Mammary microvascular endothelial cell (primary cell): Measurements from ENCODE around the gene RMND5B. TPM values are rescaled to one million over a fixed set of nuclear protein-coding genes. Genes with fewer than 3 reads are reported as not detected.

Source experiments
- total RNA-seq: library from RNA; depleted of rRNA; stranded (reverse); fragments of >200 nt; gene quantifications from 2 replicates; pipeline ENCODE4 v1.2.3, GENCODE V29; 2015

RMND5B gene
- 17.7 and 22.1 TPM in 2 replicates for total RNA-seq

GRCh38 chr5:178130576-178131445 is at the start of gene RMND5B:
TSS of gene RMND5B (plus strand) at chr5:178131014. CDS start at chr5:178138120, 7,106 bp downstream.

DNA sequence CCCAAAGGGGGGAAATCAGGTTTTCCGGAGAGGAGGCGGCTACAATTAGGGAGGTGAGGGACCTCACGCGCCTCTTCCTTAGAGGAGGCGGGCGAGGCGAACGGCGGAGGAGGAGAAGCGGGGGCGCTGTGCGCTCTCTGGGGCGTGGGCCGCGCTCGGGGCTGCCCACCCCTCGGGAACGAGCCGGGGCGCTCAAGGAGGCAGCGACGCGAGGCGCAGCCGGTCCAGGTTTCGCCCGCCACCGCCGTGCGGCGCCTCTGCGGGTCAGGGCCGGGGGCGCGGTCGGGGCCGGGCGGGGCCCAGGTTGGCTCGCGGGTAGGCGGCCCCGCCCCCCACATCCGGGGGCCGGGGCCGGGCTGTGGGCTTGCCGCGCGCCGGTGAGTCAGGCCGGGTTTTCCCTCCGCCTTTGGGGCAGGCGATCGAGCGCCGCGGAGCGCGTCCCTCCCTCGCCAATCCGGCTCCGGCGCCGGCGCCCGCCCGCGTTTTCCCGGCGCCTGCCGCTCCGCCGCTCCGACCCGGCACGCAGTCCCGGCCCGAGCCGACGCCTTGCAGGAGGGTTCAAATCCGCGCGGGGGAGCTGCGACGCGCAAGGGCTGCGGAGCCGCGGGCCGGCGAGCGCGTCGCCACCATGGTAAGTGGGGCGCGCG is 17.6 kb upstream of the RMND5B start, which contains the start of gene N4BP3:
N4BP3 (plus strand) TSS at position 392 of the 647 bp plus-strand sequence. CDS start 6,052 bp downstream, outside the sequence.

GRCh38 chr5:178153530-178154340 is 22.9 kb downstream of the RMND5B start, which contains the start of gene NHP2:
TSS of gene NHP2 (minus strand) at chr5:178153885. CDS start at chr5:178153817, 68 bp downstream.

DNA sequence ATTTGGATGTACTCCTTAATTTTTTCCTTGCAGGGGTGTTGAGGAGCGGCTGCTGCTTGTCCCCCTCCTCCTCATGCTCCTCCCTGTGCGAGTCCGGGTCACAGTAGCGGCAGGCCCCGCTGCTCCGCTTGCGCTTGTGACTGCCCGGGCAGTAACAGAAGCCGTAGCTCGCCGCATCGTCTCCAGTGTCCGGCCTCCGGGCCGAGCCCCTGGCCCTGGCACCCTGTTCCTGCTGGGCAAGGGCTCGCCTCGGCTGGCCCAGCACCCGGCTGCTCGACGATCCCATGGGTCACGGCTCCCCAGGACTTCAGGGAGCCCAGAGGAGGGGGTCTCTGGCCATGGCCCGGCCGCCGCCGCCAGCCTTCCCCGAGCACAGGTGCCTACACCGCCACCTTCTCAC is 56.2 kb downstream of the RMND5B start, which contains the start of gene GMCL2:
GMCL2 (minus strand) TSS at position 358 of the 400 bp plus-strand sequence; CDS start at position 286, 72 bp downstream.

Other genes starting within 250 kb of the RMND5B start
- gene PROP1, start 134.8 kb upstream of the RMND5B start, total RNA-seq, result not detected in 2 replicates
- 12.3 and 13.1 TPM in 2 replicates for gene N4BP3, start 17.5 kb upstream of the RMND5B start, total RNA-seq
- gene NHP2, start 22.9 kb downstream of the RMND5B start, total RNA-seq, result 657 and 671 TPM in 2 replicates
- gene GMCL2, start 56.4 kb downstream of the RMND5B start, total RNA-seq, result not detected in 2 replicates
- gene HNRNPAB, start 73.5 kb downstream of the RMND5B start, total RNA-seq, result 170 and 191 TPM in 2 replicates
- gene PHYKPL, start 101.8 kb downstream of the RMND5B start, total RNA-seq, result 20.2 and 25.8 TPM in 2 replicates